Measurements from ENCODE around the gene FANK1.

FANK1 gene

DNA sequence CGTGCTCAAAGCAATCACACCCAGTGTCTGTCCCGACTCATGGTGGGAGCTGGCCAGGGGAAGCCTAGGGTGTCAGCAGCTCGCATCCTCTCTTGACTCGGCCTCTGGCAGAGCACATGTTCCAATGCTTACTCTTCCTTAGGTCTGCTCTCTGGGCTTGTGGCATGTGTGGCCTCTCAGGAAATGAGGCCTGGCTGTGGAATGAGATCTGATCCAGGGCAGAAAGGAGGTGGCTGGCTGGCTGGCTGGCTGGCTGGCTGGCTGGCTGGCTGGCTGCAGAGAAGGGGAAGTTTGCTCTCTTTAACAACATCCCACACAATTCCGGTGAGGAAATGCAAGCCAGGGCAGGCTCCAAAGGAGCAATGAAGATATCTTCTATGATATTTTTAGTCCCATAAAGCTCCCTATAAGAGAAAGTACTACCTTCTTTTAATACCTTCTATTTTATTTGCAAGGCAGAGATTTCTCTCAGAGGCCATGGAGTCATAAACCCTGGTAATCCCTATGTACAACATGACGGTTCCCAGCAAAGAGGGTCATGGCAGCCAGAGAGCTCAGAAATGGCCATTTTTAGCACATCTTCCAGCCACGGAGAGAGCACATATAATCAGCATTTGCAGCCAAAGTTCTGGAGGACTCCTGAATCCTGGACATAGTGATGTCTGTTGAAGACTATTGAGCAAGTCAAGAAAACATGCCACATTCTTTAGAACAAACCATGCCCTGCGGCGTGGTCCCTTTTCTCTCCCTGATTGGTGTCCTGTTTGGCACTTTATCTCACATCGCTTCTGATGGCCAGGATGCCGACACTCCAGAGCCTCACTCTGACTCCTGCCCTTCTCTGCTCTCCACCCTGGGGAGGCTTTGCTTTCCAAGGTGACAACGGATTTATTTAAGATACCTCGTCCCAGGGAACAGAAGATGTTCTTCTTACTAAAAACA lies 153.7 kb downstream of the FANK1 start:
- ChIA-PET CTCF (no interaction called here), POLR2A (no interaction called here)
- no peak for DNase-seq (ENCODE audit: extremely low spot score)
- TF ChIP-seq SP1 (IDR thresholded peaks at IDR 0.05), result no peak
- no peak for TF ChIP-seq L3MBTL2 (conservative IDR thresholded peaks at IDR 0.05)
- no peak for TF ChIP-seq BHLHE40 (IDR thresholded peaks at IDR 0.05; ENCODE audit: borderline replicate concordance)
- TF ChIP-seq FOXK2 (IDR thresholded peaks at IDR 0.05), result no peak
- TF ChIP-seq ELF4 (IDR thresholded peaks at IDR 0.05), result no peak
- no peak for TF ChIP-seq TARDBP (IDR thresholded peaks at IDR 0.05)
- no peak for TF ChIP-seq ZNF384 (IDR thresholded peaks at IDR 0.05)
- TF ChIP-seq, protein P1, sequence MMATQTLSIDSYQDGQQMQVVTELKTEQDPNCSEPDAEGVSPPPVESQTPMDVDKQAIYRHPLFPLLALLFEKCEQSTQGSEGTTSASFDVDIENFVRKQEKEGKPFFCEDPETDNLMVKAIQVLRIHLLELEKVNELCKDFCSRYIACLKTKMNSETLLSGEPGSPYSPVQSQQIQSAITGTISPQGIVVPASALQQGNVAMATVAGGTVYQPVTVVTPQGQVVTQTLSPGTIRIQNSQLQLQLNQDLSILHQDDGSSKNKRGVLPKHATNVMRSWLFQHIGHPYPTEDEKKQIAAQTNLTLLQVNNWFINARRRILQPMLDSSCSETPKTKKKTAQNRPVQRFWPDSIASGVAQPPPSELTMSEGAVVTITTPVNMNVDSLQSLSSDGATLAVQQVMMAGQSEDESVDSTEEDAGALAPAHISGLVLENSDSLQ (IDR thresholded peaks at IDR 0.05), result no peak
- TF ChIP-seq HDGF (IDR thresholded peaks at IDR 0.05; ENCODE audit: borderline replicate concordance), result no peak

DNA sequence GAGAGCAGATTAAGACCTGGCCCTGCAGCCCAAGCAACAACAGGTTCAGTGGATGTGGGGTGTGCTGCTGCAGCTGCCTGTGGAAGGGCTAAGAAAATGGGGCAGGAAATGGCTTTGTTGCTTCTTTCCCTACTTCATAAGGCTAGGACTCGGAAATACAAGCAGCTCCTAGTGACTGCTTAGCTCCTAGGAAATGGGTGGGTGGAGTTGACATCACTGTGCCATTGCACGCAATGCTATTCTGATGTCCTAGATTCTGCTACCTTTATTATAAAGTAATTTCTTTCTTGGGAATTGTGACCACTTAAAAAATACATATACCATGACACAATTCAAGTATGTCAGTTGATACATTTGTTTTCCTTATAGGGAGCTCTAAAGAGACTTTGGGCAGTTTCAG lies 155.8 kb downstream of the FANK1 start:
- ChIA-PET POLR2A (interaction anchor here (0.6 kb wide), 1 partner anchor 144 kb away, joined by 3 read pairs; no protein-coding TSS in a partner anchor), CTCF (no interaction called here)
- no peak for DNase-seq (ENCODE audit: extremely low spot score)
- TF ChIP-seq ARNT (IDR thresholded peaks at IDR 0.05), result no peak
- no peak for TF ChIP-seq SP1 (IDR thresholded peaks at IDR 0.05)
- no peak for TF ChIP-seq ZNF384 (IDR thresholded peaks at IDR 0.05)
- no peak for TF ChIP-seq BHLHE40 (IDR thresholded peaks at IDR 0.05; ENCODE audit: borderline replicate concordance)
- no peak for TF ChIP-seq FOXM1 (IDR thresholded peaks at IDR 0.05; ENCODE audit: borderline replicate concordance)
- TF ChIP-seq L3MBTL2 (conservative IDR thresholded peaks at IDR 0.05), result no peak
- no peak for TF ChIP-seq ELF4 (IDR thresholded peaks at IDR 0.05)
- TF ChIP-seq FOXK2 (IDR thresholded peaks at IDR 0.05), result no peak
- no peak for TF ChIP-seq CTBP1 (IDR thresholded peaks at IDR 0.05; ENCODE audit: borderline replicate concordance)

DNA sequence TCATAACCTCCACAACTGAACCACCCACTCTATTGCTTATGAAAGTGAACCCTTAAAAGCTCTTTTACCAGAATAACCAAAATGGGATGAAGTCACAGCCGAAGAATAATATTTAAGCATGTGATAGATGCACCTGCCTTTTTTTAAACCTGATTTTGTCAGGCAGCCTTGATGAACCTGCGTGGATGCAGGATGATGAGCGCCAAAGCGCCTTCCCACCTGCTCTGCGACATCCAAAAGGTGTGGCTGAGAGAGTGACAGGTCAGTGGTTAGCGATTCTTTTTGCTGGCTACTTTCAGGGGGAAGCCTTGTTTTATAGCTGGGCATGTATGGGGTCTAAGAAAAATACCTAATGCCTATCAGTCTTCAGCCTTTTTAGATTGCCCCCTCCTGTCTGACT lies 157.8 kb downstream of the FANK1 start:
- TF ChIP-seq TARDBP (IDR thresholded peaks at IDR 0.05) (no peak), FOXA1 (IDR thresholded peaks at IDR 0.05) (no peak), ARNT (IDR thresholded peaks at IDR 0.05) (no peak), CTBP1 (IDR thresholded peaks at IDR 0.05; ENCODE audit: borderline replicate concordance) (no peak), FOXM1 (IDR thresholded peaks at IDR 0.05; ENCODE audit: borderline replicate concordance) (no peak), SUZ12 (IDR thresholded peaks at IDR 0.05) (no peak), FOXK2 (IDR thresholded peaks at IDR 0.05) (no peak), ZNF384 (IDR thresholded peaks at IDR 0.05) (no peak), BHLHE40 (IDR thresholded peaks at IDR 0.05; ENCODE audit: borderline replicate concordance) (no peak)
- DNase-seq (ENCODE audit: extremely low spot score), result no peak
- CTCF ChIA-PET, result interaction anchor here (0.5 kb wide), 1 partner anchor 14 kb away, joined by 3 read pairs; no protein-coding TSS in a partner anchor
- POLR2A ChIA-PET, result no interaction called here

DNA sequence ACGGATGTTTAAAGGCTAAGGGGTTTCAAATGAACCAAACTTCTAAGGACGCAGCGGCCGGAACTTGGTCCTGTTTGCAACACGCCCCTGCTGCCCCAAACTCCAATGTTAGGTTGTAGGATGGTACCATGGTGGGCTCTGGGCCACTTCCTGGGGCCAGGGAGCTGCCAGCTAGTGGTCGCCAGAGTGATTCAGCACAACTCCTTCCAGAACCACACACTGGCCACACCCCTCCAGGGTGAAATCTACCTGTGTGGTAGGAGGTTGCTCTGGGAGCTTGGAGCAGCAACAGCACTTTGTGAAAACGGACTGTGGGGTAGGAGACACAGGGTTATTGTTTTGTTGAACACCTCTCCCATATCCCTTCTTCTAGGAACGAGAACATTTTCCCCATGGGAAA lies 161.1 kb downstream of the FANK1 start:
- TF ChIP-seq NFRKB (IDR thresholded peaks at IDR 0.05), result no peak
- ChIA-PET CTCF (no interaction called here), POLR2A (no interaction called here)
- no peak for DNase-seq (ENCODE audit: extremely low spot score)

DNA sequence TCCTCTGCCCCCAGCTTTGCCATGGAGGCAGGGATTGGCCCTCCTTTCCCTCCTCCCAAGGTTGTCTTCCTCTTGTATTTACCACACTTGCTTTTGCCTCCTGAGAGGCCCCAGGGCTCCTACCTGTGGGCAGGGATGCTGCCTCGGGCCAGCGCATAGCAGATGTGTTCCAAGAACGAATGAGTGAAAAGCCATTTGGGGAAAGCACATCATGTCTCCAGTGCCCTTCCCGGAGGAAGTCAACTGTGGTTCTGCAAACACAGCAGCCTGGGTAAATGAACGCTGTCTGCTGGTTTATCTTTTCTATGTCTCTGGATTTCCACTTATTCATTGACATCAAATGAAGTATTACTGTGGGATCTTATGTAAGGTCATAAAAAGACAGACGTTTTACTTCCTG lies 161.7 kb downstream of the FANK1 start:
- POLR2A ChIA-PET, result no interaction called here
- no peak for DNase-seq (ENCODE audit: extremely low spot score)
- CTCF ChIA-PET, result no interaction called here

DNA sequence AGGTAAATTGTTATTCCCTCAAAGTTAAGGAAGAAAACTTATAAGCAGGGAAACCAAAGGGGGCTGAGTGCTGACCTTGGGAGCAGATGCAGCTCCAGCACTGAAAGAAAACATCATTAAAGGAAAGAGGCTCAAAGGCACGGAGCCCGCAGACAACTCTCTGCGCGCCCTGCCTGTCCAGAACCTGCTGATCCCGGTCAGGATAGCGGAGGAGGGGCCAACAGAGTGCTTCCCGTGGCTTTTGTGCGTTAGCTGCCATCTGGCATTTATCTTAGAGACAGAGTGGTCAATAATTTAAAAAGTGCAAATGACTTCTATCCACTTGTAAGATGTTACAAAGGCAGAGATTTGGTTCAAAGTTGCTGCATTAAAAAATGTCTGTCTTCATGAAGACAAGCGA lies 162.1 kb downstream of the FANK1 start:
- no peak for TF ChIP-seq NFRKB (IDR thresholded peaks at IDR 0.05)
- no peak for TF ChIP-seq SUZ12 (IDR thresholded peaks at IDR 0.05)
- TF ChIP-seq CTBP1 (IDR thresholded peaks at IDR 0.05; ENCODE audit: borderline replicate concordance), result no peak
- TF ChIP-seq L3MBTL2 (conservative IDR thresholded peaks at IDR 0.05), result no peak
- ChIA-PET CTCF (no interaction called here), POLR2A (no interaction called here)
- peak; percentile 50 for DNase-seq (ENCODE audit: extremely low spot score)

More for the DNA sequence above, 161.7 kb downstream of the FANK1 start:
- TF ChIP-seq SP1 (IDR thresholded peaks at IDR 0.05) (no peak), NFRKB (IDR thresholded peaks at IDR 0.05) (no peak)
